Endothelial cell of umbilical vein (primary cell): Measurements from ENCODE around the gene GPATCH4. TPM values are rescaled to one million over a fixed set of nuclear protein-coding genes. Genes with fewer than 3 reads are reported as not detected.

Experiments
- BruUV-seq: library from RNA; stranded (reverse); fragments of 400-500 nt; replicated peaks from 2 replicates; lab custom pipeline; 2021; lab: Mats Ljungman, UMichigan
- CTCF ChIA-PET: fragments of 300-600, 350-600 bp; sonication (Branson Sonifier 250); formaldehyde crosslinking; loops from one replicate; lab custom pipeline; 2021; ENCODE audit warnings: antibody characterized with exemption, inconsistent platforms; lab: Charles Lee
- POLR2A ChIA-PET: fragments of 300-600, 350-600 bp; sonication (Branson Sonifier 250); formaldehyde crosslinking; loops from one replicate; lab custom pipeline; 2021; ENCODE audit warnings: antibody characterized with exemption, inconsistent platforms; lab: Charles Lee
- DNase-seq: peaks from one replicate; pipeline ENCODE4 v3.0.0-alpha.2; 2011; ENCODE audit warnings: low read depth, low spot score
- FAIRE-seq: peaks from 2 replicates; lab custom pipeline; 2011; peaks lifted over from hg19 to GRCh38; lab: Jason Lieb, UNC
- H2AFZ ChIP-seq: 2 replicates; pipeline ENCODE4 v1.6.0; 2012; ENCODE audit warnings: low read depth, low read length, control low read depth, inconsistent platforms
- H3K27ac ChIP-seq: 2 replicates; pipeline ENCODE4 v1.5.1; 2011; ENCODE audit warnings: low read depth, mild to moderate bottlenecking, control low read depth, low read length, moderate library complexity; ENCODE audit not compliant: insufficient read depth
- H3K27me3 ChIP-seq, 2 experiments: 2 replicates each; pipeline versions ENCODE4 v1.6.0 to v1.6.1; 2011; ENCODE audit warnings: low read length in 2 of 2, mixed read lengths in 1 of 2; ENCODE audit not compliant: control insufficient read depth in 2 of 2, insufficient read depth in 2 of 2
- H3K36me3 ChIP-seq, 2 experiments: 2 replicates in 1 of 2; 3 replicates in 1 of 2; pipeline ENCODE4 v1.5.1; 2011; ENCODE audit warnings: low read length in 2 of 2, mild to moderate bottlenecking in 1 of 2, moderate library complexity in 1 of 2; ENCODE audit not compliant: control insufficient read depth in 2 of 2, insufficient read depth in 2 of 2; ENCODE audit errors: extremely low read depth in 1 of 2
- H3K4me1 ChIP-seq: 3 replicates; pipeline ENCODE4 v1.5.1; 2011; ENCODE audit warnings: mild to moderate bottlenecking, low read length; ENCODE audit not compliant: control insufficient read depth, insufficient read depth; ENCODE audit errors: extremely low read depth
- H3K4me2 ChIP-seq: 2 replicates; pipeline ENCODE4 v1.6.1; 2011; ENCODE audit warnings: low read length, control low read depth, mixed read lengths; ENCODE audit not compliant: insufficient read depth
- H3K4me3 ChIP-seq, 3 experiments: fragments of 200-600 bp in 1 of 3; sonication (generic), shearing (Covaris generic) in 1 of 3; replicated peaks in 1 of 3; 2 replicates each; pipeline ENCODE4 v1.5.1; 2011 to 2016; ENCODE audit warnings: control low read depth in 3 of 3, low read length in 3 of 3, mild to moderate bottlenecking in 2 of 3, inconsistent platforms in 1 of 3, low read depth in 1 of 3, moderate library complexity in 1 of 3; ENCODE audit not compliant: insufficient read depth in 1 of 3
- H3K79me2 ChIP-seq: 2 replicates; pipeline ENCODE4 v1.6.0; 2012; ENCODE audit warnings: low read length, inconsistent platforms; ENCODE audit not compliant: control insufficient read depth, insufficient read depth
- H3K9ac ChIP-seq: replicated peaks from 2 replicates; pipeline ENCODE3; 2011; ENCODE audit warnings: low read length, control low read depth; ENCODE audit not compliant: insufficient read depth; ENCODE audit errors: extremely low read depth
- H3K9me1 ChIP-seq: replicated peaks from 3 replicates; pipeline ENCODE4 v1.6.0; 2011; ENCODE audit warnings: mild to moderate bottlenecking, low read length; ENCODE audit not compliant: control insufficient read depth, insufficient read depth; ENCODE audit errors: extremely low read depth
- H3K9me3 ChIP-seq: replicated peaks from 2 replicates; pipeline ENCODE4 v1.5.1; 2012; ENCODE audit warnings: low read length, inconsistent platforms; ENCODE audit not compliant: control insufficient read depth, insufficient read depth
- H4K20me1 ChIP-seq: replicated peaks from 2 replicates; pipeline ENCODE3; 2011; ENCODE audit warnings: mild to moderate bottlenecking, low read length; ENCODE audit not compliant: control insufficient read depth, insufficient read depth; ENCODE audit errors: extremely low read depth
- EZH2 ChIP-seq: IDR thresholded peaks from 2 replicates; pipeline ENCODE4 v1.6.1; 2012; ENCODE audit warnings: borderline replicate concordance, low read depth, mild to moderate bottlenecking, moderate library complexity, low read length, inconsistent platforms; ENCODE audit not compliant: severe bottlenecking
- FOS ChIP-seq: IDR thresholded peaks from 2 replicates; pipeline ENCODE4 v1.6.1; 2011; ENCODE audit warnings: mild to moderate bottlenecking, low read length, moderate library complexity, borderline replicate concordance; ENCODE audit not compliant: insufficient read depth
- GATA2 ChIP-seq: IDR thresholded peaks from 2 replicates; pipeline ENCODE4 v1.7.0; 2011; ENCODE audit warnings: low read depth, mild to moderate bottlenecking, moderate library complexity, mixed read lengths, low read length; ENCODE audit not compliant: insufficient read length, insufficient read depth
- JUN ChIP-seq: IDR thresholded peaks from 2 replicates; pipeline ENCODE4 v1.6.1; 2011; ENCODE audit warnings: borderline replicate concordance, low read depth; ENCODE audit not compliant: insufficient read length, insufficient read depth
- MYC ChIP-seq: IDR thresholded peaks from one replicate; pipeline ENCODE4 v1.6.1; 2011; ENCODE audit warnings: mild to moderate bottlenecking, low read depth, low read length
- POLR2A ChIP-seq: IDR thresholded peaks from 2 replicates; pipeline ENCODE4 v1.6.1; 2012; ENCODE audit warnings: low read depth, mild to moderate bottlenecking, control low read depth, low read length
- POLR2AphosphoS5 ChIP-seq: IDR thresholded peaks from 2 replicates; pipeline ENCODE4 v1.6.1; 2012; ENCODE audit warnings: low read depth, mild to moderate bottlenecking, control low read depth, low read length, moderate library complexity; ENCODE audit not compliant: insufficient read depth
- dilution Hi-C: fragments of 300-500 bp; cut with MboI; formaldehyde crosslinking; loops from one replicate; pipeline ENCODE4 v1.15.0; 2019; ENCODE audit warnings: low sequenced_read_pairs; ENCODE audit not compliant: extremely low pct_ligation_motif_present
- intact Hi-C: fragments of 100-400 bp; cut with micrococcal nuclease; formaldehyde crosslinking; loops from one replicate; pipeline ENCODE4 v1.10.0; 2022
- polyA plus RNA-seq, 4 experiments: library from polyadenylated mRNA; depleted of rRNA in 3 of 4; stranded (reverse) in 3 of 4; unstranded in 1 of 4; fragments of >200 nt; gene quantifications; 2 replicates each; pipeline versions ENCODE4 v1.2.1 to v1.2.3, GENCODE V29; 2011 to 2012; ENCODE audit warnings: missing spikeins in 1 of 4
- total RNA-seq: library from RNA; stranded (reverse); gene quantifications from 2 replicates; pipeline ENCODE4 v1.2.3, GENCODE V29; 2021
- TF ChIP-seq, protein P1 (sequence below): IDR thresholded peaks from 2 replicates; pipeline ENCODE4 v1.6.1; 2011; ENCODE audit not compliant: insufficient read depth, insufficient read length
- TF ChIP-seq, protein P2 (sequence below), 2 donors: IDR thresholded peaks; 1 replicate in 1 of 2; 2 replicates in 1 of 2; pipeline ENCODE4 v1.5.1; 2011; ENCODE audit warnings: low read length in 2 of 2, mild to moderate bottlenecking in 2 of 2, moderate library complexity in 2 of 2, control low read depth in 1 of 2, inconsistent platforms in 1 of 2, low read depth in 1 of 2; ENCODE audit not compliant: insufficient read depth in 1 of 2; ENCODE audit errors: extremely low read depth in 1 of 2

The GPATCH4 gene
- total and polyA plus RNA-seq, 2 donors (not counting 3 experiments of a cell fraction or from before 2014, with no cell fraction given) = 22.4 to 29.2 TPM

DNA sequence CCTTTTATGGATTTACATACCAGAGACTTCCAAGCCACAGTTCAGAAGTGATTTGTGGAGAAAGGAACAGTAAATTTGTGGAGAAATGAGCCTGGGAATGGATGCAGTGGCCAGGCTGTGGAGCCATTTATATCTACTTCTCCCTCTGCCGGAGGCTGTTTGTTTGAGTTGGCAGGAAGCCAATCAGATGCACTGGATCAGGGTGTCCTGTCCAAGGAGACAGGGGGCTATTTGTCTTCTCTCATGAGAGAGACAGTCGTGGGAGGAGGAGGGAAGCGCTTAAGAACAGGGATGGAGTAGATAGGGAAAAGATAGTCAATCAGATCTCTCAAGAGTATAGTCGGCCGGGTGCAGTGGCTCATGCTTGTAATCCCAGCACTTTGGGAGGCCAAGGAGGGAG is 15.2 kb upstream of the GPATCH4 start:
- ChIA-PET POLR2A (interaction anchor here (0.7 kb wide), 2 partner anchors 23 to 226 kb away, joined by 4 to 7 read pairs; no protein-coding TSS in a partner anchor), CTCF (interaction anchor here (1.0 to 1.8 kb wide), 8 partner anchors 8 to 231 kb away, joined by 3 to 11 read pairs (median 5); no protein-coding TSS in a partner anchor)
- H3K27me3 ChIP-seq = peaks cover 26 to 32% of the 10 kb centered on the region in 2 experiments
- H3K4me3 ChIP-seq = no peak overlapping the region
- FAIRE-seq = no peak
- no peak overlapping the region for H3K27ac ChIP-seq
- intact Hi-C loops = no loop called here
- H3K79me2 ChIP-seq = no peaks in the 10 kb centered on the region
- TF ChIP-seq FOS (no peak), GATA2 (peak; percentile 68)
- no TSS peak for BruUV-seq
- no peaks in the 10 kb centered on the region for H3K9me1 ChIP-seq
- H2AFZ ChIP-seq = no peak overlapping the region
- peak overlapping the region; percentile 20 for H3K4me2 ChIP-seq
- dilution Hi-C loops = no loop called here
- H3K36me3 ChIP-seq = no peaks in the 10 kb centered on the region
- H3K9me3 ChIP-seq = no peaks in the 10 kb centered on the region
- no peak overlapping the region for H3K9ac ChIP-seq
- H3K4me1 ChIP-seq = peaks cover 8% of the 10 kb centered on the region
- no peaks in the 10 kb centered on the region for H4K20me1 ChIP-seq
- peak; percentile 64 for DNase-seq

DNA sequence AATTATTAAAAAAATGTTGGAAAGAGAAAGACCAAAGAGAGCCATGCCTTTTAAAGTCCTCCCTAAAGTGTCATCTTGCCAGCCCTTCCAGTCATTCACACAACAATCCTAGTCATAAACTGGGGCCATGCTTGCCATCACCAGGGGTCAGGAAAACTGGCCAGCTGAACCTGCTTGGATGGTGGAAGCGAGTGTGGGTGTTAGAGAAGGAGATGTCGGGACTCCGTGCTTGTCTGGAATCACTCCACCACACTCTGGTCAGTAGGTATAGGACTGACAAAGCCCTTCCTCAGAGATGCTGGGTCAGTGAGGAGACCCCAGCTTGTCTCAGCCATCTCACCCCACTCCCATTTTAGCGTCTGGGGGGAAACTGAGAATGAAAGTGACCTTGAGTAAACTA is 14.7 kb upstream of the GPATCH4 start:
- POLR2A ChIA-PET = no interaction called here
- Histone ChIP-seq H3K9me3 (no peaks in the 10 kb centered on the region), H3K4me3 (no peak overlapping the region), H3K36me3 (no peaks in the 10 kb centered on the region), H3K4me1 (peaks cover 8% of the 10 kb centered on the region), H3K27ac (no peak overlapping the region), H3K79me2 (no peaks in the 10 kb centered on the region), H3K27me3 (peaks cover 27 to 30% of the 10 kb centered on the region in 2 experiments), H3K9me1 (no peaks in the 10 kb centered on the region), H4K20me1 (no peaks in the 10 kb centered on the region), H3K9ac (no peak overlapping the region), H3K4me2 (peak overlapping the region; percentile 20), H2AFZ (no peak overlapping the region)
- intact Hi-C loops = no loop called here
- no peak for DNase-seq
- TF ChIP-seq JUN (no peak), MYC (no peak), POLR2A (no peak), POLR2AphosphoS5 (no peak), FOS (no peak), EZH2 (no peak), GATA2 (no peak)
- TF ChIP-seq, protein P1, sequence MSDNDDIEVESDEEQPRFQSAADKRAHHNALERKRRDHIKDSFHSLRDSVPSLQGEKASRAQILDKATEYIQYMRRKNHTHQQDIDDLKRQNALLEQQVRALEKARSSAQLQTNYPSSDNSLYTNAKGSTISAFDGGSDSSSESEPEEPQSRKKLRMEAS = no peak
- TF ChIP-seq, protein P2, sequence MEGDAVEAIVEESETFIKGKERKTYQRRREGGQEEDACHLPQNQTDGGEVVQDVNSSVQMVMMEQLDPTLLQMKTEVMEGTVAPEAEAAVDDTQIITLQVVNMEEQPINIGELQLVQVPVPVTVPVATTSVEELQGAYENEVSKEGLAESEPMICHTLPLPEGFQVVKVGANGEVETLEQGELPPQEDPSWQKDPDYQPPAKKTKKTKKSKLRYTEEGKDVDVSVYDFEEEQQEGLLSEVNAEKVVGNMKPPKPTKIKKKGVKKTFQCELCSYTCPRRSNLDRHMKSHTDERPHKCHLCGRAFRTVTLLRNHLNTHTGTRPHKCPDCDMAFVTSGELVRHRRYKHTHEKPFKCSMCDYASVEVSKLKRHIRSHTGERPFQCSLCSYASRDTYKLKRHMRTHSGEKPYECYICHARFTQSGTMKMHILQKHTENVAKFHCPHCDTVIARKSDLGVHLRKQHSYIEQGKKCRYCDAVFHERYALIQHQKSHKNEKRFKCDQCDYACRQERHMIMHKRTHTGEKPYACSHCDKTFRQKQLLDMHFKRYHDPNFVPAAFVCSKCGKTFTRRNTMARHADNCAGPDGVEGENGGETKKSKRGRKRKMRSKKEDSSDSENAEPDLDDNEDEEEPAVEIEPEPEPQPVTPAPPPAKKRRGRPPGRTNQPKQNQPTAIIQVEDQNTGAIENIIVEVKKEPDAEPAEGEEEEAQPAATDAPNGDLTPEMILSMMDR (IDR thresholded peaks at IDR 0.05; ENCODE audit: extremely low read depth in 1 of 2, insufficient read depth in 1 of 2, low read depth in 1 of 2, low read length in 2 of 2) = no peak
- FAIRE-seq = no peak
- BruUV-seq = no TSS peak
- CTCF ChIA-PET = interaction anchor here (1.0 to 1.4 kb wide), 2 partner anchors 11 to 230 kb away, joined by 3 to 4 read pairs; no protein-coding TSS in a partner anchor
- dilution Hi-C loops = no loop called here
